ENCODE results near the gene BICRA.
A peak's percentile ranks its signal among the peaks of the same experiment; 100 is the strongest.
"Not testable (repeated sequence)": the region's sequence is repeated elsewhere in the genome, so short reads cannot be mapped to it uniquely, and the experiment has no call there.

BICRA gene

GRCh38 chr19:47694466-47695273 lies 85.7 kb downstream of the BICRA start:
- DNase-seq (ENCODE audit: low read depth), result no peak

GRCh38 chr19:47695533-47696262 lies 86.8 kb downstream of the BICRA start:
- DNase-seq (ENCODE audit: low read depth), result no peak

GRCh38 chr19:47696635-47697034 lies 87.7 kb downstream of the BICRA start:
- DNase-seq (ENCODE audit: low read depth), result no peak

GRCh38 chr19:47697863-47698609 lies 89.1 kb downstream of the BICRA start:
- peak; percentile 45 for DNase-seq (ENCODE audit: low read depth)

- DNase-seq (ENCODE audit: low read depth), result no peak
Measured at GRCh38 chr19:47698631-47699359, 89.9 kb downstream of the BICRA start.

GRCh38 chr19:47699360-47699917 lies 90.5 kb downstream of the BICRA start:
- DNase-seq (ENCODE audit: low read depth), result no peak

GRCh38 chr19:47700934-47701716 lies 92.2 kb downstream of the BICRA start:
- DNase-seq (ENCODE audit: low read depth), result no peak

GRCh38 chr19:47701717-47702552 lies 93.0 kb downstream of the BICRA start:
- DNase-seq (ENCODE audit: low read depth), result no peak

GRCh38 chr19:47702671-47703070 lies 93.7 kb downstream of the BICRA start:
- no peak for DNase-seq (ENCODE audit: low read depth)

GRCh38 chr19:47703301-47703700 lies 94.4 kb downstream of the BICRA start:
- no peak for DNase-seq (ENCODE audit: low read depth)

GRCh38 chr19:47704024-47704423 lies 95.1 kb downstream of the BICRA start:
- no peak for DNase-seq (ENCODE audit: low read depth)

- DNase-seq (ENCODE audit: low read depth), result no peak
Measured at GRCh38 chr19:47704656-47705055, 95.7 kb downstream of the BICRA start.

GRCh38 chr19:47707135-47707925 lies 98.4 kb downstream of the BICRA start:
- no peak for DNase-seq (ENCODE audit: low read depth)

- no peak for DNase-seq (ENCODE audit: low read depth)
Measured at GRCh38 chr19:47711652-47712242, 102.8 kb downstream of the BICRA start.

- no peak for DNase-seq (ENCODE audit: low read depth)
Measured at GRCh38 chr19:47713046-47714021, 104.4 kb downstream of the BICRA start, which contains the start of gene EHD2. EHD2 (plus strand) TSS chr19:47713422; CDS start chr19:47716613, 3,191 bp downstream.

GRCh38 chr19:47714339-47714738 lies 105.4 kb downstream of the BICRA start:
- DNase-seq (ENCODE audit: low read depth), result no peak

GRCh38 chr19:47714855-47715254 lies 105.9 kb downstream of the BICRA start:
- not testable (repeated sequence) for DNase-seq (ENCODE audit: low read depth)
